Uterus (tissue), 4 donors: ENCODE measurements around the gene PLXNC1. TPM values are rescaled to one million over a fixed set of nuclear protein-coding genes. Genes with fewer than 3 reads are reported as not detected.

Source experiments
- DNase-seq, 2 donors: peaks; one replicate each; pipeline ENCODE4 v3.0.0-alpha.2; 2019 to 2020
- H3K27ac ChIP-seq, 2 donors: fragments of 200-600 bp; sonication (generic); 1 replicate in 1 of 2; 2 replicates in 1 of 2; pipeline ENCODE4 v1.5.1; 2016 to 2018
- H3K27me3 ChIP-seq, 2 donors: fragments of 200-600 bp; sonication (generic); one replicate each; pipeline ENCODE4 v1.5.1; 2018 to 2019; ENCODE audit warnings: control low read depth in 1 of 2
- H3K36me3 ChIP-seq, 2 donors: fragments of 200-600 bp; sonication (generic); one replicate each; pipeline ENCODE4 v1.5.1; 2019; ENCODE audit warnings: control low read depth in 1 of 2
- H3K4me1 ChIP-seq, 2 donors: fragments of 200-600 bp; sonication (generic); one replicate each; pipeline ENCODE4 v1.5.1; 2018 to 2019; ENCODE audit warnings: control low read depth in 1 of 2
- H3K4me3 ChIP-seq, 2 donors: fragments of 200-600 bp; sonication (generic); 1 replicate in 1 of 2; 2 replicates in 1 of 2; pipeline ENCODE4 v1.5.1; 2018 to 2019; ENCODE audit warnings: mild to moderate bottlenecking in 1 of 2
- H3K9me3 ChIP-seq, 2 donors: fragments of 200-600 bp; sonication (generic); one replicate each; pipeline ENCODE4 v1.5.1; 2019; ENCODE audit warnings: control low read depth in 1 of 2
- CTCF ChIP-seq, 4 experiments: fragments of 200-600 bp in 2 of 4; fragments of 450-650 bp in 2 of 4; sonication (generic) in 2 of 4; IDR thresholded peaks; one replicate each; pipeline ENCODE4 v1.5.1; 2016 to 2019; ENCODE audit warnings: antibody characterized with exemption in 4 of 4, mild to moderate bottlenecking in 2 of 4, moderate library complexity in 1 of 4
- POLR2A ChIP-seq, 2 donors: fragments of 450-650 bp; IDR thresholded peaks; one replicate each; pipeline ENCODE4 v1.6.1; 2016; ENCODE audit warnings: antibody characterized with exemption in 2 of 2, mild to moderate bottlenecking in 1 of 2, moderate library complexity in 1 of 2
- intact Hi-C: fragments of 100-400 bp; cut with DNase I; formaldehyde crosslinking; loops from one replicate; pipeline ENCODE4 v1.15.1; 2023; ENCODE audit warnings: low total_unique reads
- total RNA-seq, 4 donors: library from RNA; depleted of rRNA in 3 of 4; stranded (reverse); fragments of >200 nt in 3 of 4; gene quantifications; one replicate each; pipeline versions ENCODE4 v1.1.0 to v1.2.4, GENCODE V29; 2014 to 2023
- donor health status: DM: yes; HTN: yes; CAD: no.

Gene PLXNC1
- total RNA-seq, 4 donors from 2014 or later: 11.6 to 23.8 (median 16.3) TPM

GRCh38 chr12:94162108-94162507 lies 13.7 kb downstream of the PLXNC1 start:
- no peak overlapping the region for H3K4me3 ChIP-seq
- H3K4me1 ChIP-seq: no peaks in the 10 kb centered on the region
- H3K27ac ChIP-seq: no peak overlapping the region
- no peak for DNase-seq
- no peaks in the 10 kb centered on the region for H3K27me3 ChIP-seq
- TF ChIP-seq CTCF (IDR thresholded peaks at IDR 0.05) (no peak), POLR2A (IDR thresholded peaks at IDR 0.05) (no peak)
- H3K36me3 ChIP-seq: no peaks in the 10 kb centered on the region
- H3K9me3 ChIP-seq: no peaks in the 10 kb centered on the region
- intact Hi-C loops: no loop called here

DNA sequence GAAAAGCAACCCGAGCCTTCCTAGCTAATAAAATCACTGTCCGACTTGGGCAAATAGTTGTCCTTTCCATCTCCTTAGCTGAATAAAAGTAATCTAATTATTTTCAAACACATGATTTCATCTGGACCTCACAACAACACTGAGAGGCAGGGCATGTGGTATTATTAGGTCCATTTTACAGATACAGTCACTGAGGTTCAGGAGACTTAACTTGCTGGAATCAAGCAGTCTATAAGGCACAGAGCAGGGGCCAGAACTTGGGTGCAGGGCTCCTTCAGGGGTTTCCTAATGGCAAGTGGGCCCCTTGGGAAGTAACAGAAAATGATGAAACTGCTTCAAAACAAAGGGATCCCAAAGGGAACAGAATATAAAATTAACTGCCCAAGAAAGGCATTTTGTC lies 15.5 kb downstream of the PLXNC1 start:
- no peak for TF ChIP-seq POLR2A (IDR thresholded peaks at IDR 0.05)
- TF ChIP-seq CTCF (IDR thresholded peaks at IDR 0.05): no peak
- no peaks in the 10 kb centered on the region for H3K36me3 ChIP-seq
- H3K27me3 ChIP-seq: no peaks in the 10 kb centered on the region
- no peaks in the 10 kb centered on the region for H3K4me1 ChIP-seq
- no peak overlapping the region for H3K4me3 ChIP-seq
- intact Hi-C loops: no loop called here
- no peaks in the 10 kb centered on the region for H3K9me3 ChIP-seq
- no peak for DNase-seq
- H3K27ac ChIP-seq: no peak overlapping the region

- Histone ChIP-seq H3K27ac (no peak overlapping the region), H3K4me1 (no peaks in the 10 kb centered on the region), H3K27me3 (no peaks in the 10 kb centered on the region), H3K9me3 (no peaks in the 10 kb centered on the region), H3K4me3 (no peak overlapping the region), H3K36me3 (no peaks in the 10 kb centered on the region)
- intact Hi-C loops: no loop called here
- DNase-seq: no peak
- TF ChIP-seq CTCF (IDR thresholded peaks at IDR 0.05) (no peak), POLR2A (IDR thresholded peaks at IDR 0.05) (no peak)
These were observed 16.8 kb downstream of the PLXNC1 start for GRCh38 chr12:94165138-94165537.

- Histone ChIP-seq H3K27me3 (no peaks in the 10 kb centered on the region), H3K27ac (no peak overlapping the region), H3K36me3 (no peaks in the 10 kb centered on the region), H3K4me3 (no peak overlapping the region), H3K4me1 (no peaks in the 10 kb centered on the region), H3K9me3 (no peaks in the 10 kb centered on the region)
- intact Hi-C loops: no loop called here
- no peak for DNase-seq
- TF ChIP-seq POLR2A (IDR thresholded peaks at IDR 0.05): no peak
- TF ChIP-seq CTCF (IDR thresholded peaks at IDR 0.05): no peak
These were observed 17.4 kb downstream of the PLXNC1 start for GRCh38 chr12:94165670-94166364.

DNA sequence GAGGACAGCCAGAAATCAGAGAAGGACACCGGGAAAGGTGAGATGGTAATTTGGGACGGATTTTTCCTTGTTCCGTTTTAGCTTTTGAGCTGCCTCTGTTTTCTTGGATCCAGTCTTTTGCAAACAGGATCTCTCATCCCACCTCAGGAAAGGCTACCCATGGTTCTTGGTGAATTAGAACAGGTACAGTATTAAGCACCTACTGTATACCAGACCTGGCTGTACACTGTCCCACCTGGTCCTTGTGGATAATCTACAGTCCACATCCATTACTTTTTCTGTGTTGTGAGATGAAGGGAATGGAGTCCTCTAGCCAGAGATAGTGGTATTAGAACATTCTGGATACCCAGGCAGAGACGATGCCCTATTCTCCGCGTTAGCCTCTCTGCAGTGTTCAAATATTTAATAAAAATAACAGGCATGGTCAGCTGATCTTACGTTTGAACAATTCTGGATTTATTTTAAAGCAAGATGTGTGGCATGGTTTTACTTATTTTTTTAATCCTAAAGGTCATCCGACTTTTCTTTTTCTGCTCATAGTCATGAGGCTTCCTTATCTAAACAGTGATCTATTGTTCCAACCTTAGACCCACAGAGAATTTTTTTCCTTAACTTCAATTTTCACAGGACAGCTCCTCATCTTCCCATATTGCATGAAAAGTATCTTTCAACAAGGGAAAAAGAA lies 18.8 kb downstream of the PLXNC1 start:
- Histone ChIP-seq H3K4me3 (no peak overlapping the region), H3K36me3 (no peaks in the 10 kb centered on the region), H3K4me1 (no peaks in the 10 kb centered on the region), H3K9me3 (no peaks in the 10 kb centered on the region), H3K27ac (no peak overlapping the region), H3K27me3 (no peaks in the 10 kb centered on the region)
- DNase-seq: no peak
- intact Hi-C loops: no loop called here
- no peak for TF ChIP-seq CTCF (IDR thresholded peaks at IDR 0.05)
- no peak for TF ChIP-seq POLR2A (IDR thresholded peaks at IDR 0.05)
